HCT116 (cell line): Measurements from ENCODE around the gene OLIG3. TPM values are rescaled to one million over a fixed set of nuclear protein-coding genes. Genes with fewer than 3 reads are reported as not detected.

Experiments used
- ATAC-seq: fragments of 200-7000 bp; cut with Tn5 transposase; 2 replicates; pipeline ENCODE4 v1.9.1; 2020; ENCODE audit warnings: mild to moderate bottlenecking, moderate library complexity
- BruUV-seq: library from RNA; stranded (reverse); fragments of 400-500 nt; replicated peaks from 2 replicates; lab custom pipeline; 2021; lab: Mats Ljungman, UMichigan
- CTCF ChIA-PET: fragments of 300-600 bp; sonication (Branson Sonifier 250); formaldehyde crosslinking; loops from one replicate; lab custom pipeline; 2021; ENCODE audit warnings: antibody characterized with exemption; lab: Charles Lee
- POLR2A ChIA-PET: fragments of 300-600, 350-600 bp; sonication (Branson Sonifier 250); formaldehyde crosslinking; loops from one replicate; lab custom pipeline; 2021; ENCODE audit warnings: antibody characterized with exemption; lab: Charles Lee
- RAD21 ChIA-PET, 2 experiments: fragments of 300-600 bp; sonication (Branson Sonifier 250); formaldehyde crosslinking; loops; one replicate each; lab custom pipeline; 2023; ENCODE audit warnings: low total read pairs in 2 of 2; ENCODE audit not compliant: uncharacterized antibody in 2 of 2, unreplicated experiment in 2 of 2, low non-redundant PET in 1 of 2; lab: Charles Lee
- DNase-seq: peaks from one replicate; pipeline ENCODE4 v3.0.0-alpha.2; 2010; ENCODE audit warnings: low read depth, low spot score
- H2AFZ ChIP-seq: fragments of 200-600 bp; shearing (Covaris generic), sonication (generic); 2 replicates; pipeline ENCODE4 v1.6.1; 2017; ENCODE audit warnings: low read depth, mixed run types, mixed read lengths, antibody characterized with exemption, low read length; ENCODE audit not compliant: poor library complexity, severe bottlenecking
- H3K27ac ChIP-seq: 2 replicates; pipeline ENCODE4 v1.5.1; 2012; ENCODE audit warnings: low read depth, low read length
- H3K27me3 ChIP-seq: fragments of 200-600 bp; sonication (generic); 2 replicates; pipeline ENCODE4 v1.6.1; 2016; ENCODE audit warnings: mixed run types, low read length, mixed read lengths; ENCODE audit not compliant: insufficient read depth
- H3K36me3 ChIP-seq, 2 experiments: fragments of 200-500 bp in 1 of 2; fragments of 200-600 bp in 1 of 2; sonication (Bioruptor generic) in 1 of 2; sonication (generic) in 1 of 2; 2 replicates each; pipeline versions ENCODE4 v1.5.1 to v1.6.1; 2014 to 2016; ENCODE audit warnings: low read length in 2 of 2, inconsistent platforms in 1 of 2, mixed read lengths in 1 of 2, mixed run types in 1 of 2; ENCODE audit not compliant: insufficient read depth in 2 of 2, control insufficient read depth in 1 of 2
- H3K4me1 ChIP-seq, 2 experiments: fragments of 200-600 bp in 1 of 2; sonication (generic) in 1 of 2; 2 replicates each; pipeline versions ENCODE4 v1.5.1 to v1.6.1; 2012 to 2017; ENCODE audit warnings: low read length in 2 of 2, inconsistent platforms in 1 of 2, mild to moderate bottlenecking in 1 of 2, mixed read lengths in 1 of 2, mixed run types in 1 of 2, moderate library complexity in 1 of 2; ENCODE audit not compliant: insufficient read depth in 2 of 2, control insufficient read depth in 1 of 2
- H3K4me2 ChIP-seq: fragments of 200-600 bp; sonication (generic); 2 replicates; pipeline ENCODE4 v1.6.1; 2017; ENCODE audit warnings: mixed run types, low read length, mixed read lengths
- H3K4me3 ChIP-seq, 2 experiments: fragments of 200-600 bp in 1 of 2; sonication (generic) in 1 of 2; replicated peaks in 1 of 2; 2 replicates each; pipeline ENCODE4 v1.5.1; 2011 to 2016; ENCODE audit warnings: low read length in 2 of 2, control low read depth in 1 of 2, low read depth in 1 of 2, mild to moderate bottlenecking in 1 of 2, mixed read lengths in 1 of 2, mixed run types in 1 of 2
- H3K79me2 ChIP-seq: fragments of 200-600 bp; sonication (generic); 2 replicates; pipeline ENCODE4 v1.6.1; 2017; ENCODE audit warnings: mild to moderate bottlenecking, mixed run types, low read length, moderate library complexity, mixed read lengths; ENCODE audit not compliant: insufficient read depth
- H3K9ac ChIP-seq: fragments of 200-600 bp; sonication (generic); 2 replicates; pipeline ENCODE4 v1.6.1; 2016; ENCODE audit warnings: low read length, mixed read lengths
- H3K9me2 ChIP-seq: fragments of 200-600 bp; sonication (generic), shearing (Covaris generic); 2 replicates; pipeline ENCODE4 v1.6.1; 2017; ENCODE audit warnings: mixed run types, mild to moderate bottlenecking, moderate library complexity; ENCODE audit not compliant: insufficient read depth
- H3K9me3 ChIP-seq, 2 experiments: fragments of 200-500 bp in 1 of 2; fragments of 200-600 bp in 1 of 2; sonication (Bioruptor generic) in 1 of 2; sonication (generic) in 1 of 2; 2 replicates each; pipeline ENCODE4 v1.6.1; 2014 to 2017; ENCODE audit warnings: low read length in 2 of 2, mixed read lengths in 2 of 2, inconsistent platforms in 1 of 2, low read depth in 1 of 2, mild to moderate bottlenecking in 1 of 2, mixed run types in 1 of 2, moderate library complexity in 1 of 2; ENCODE audit not compliant: control insufficient read depth in 1 of 2, insufficient read depth in 1 of 2
- H4K20me1 ChIP-seq: fragments of 200-600 bp; sonication (generic), shearing (Covaris generic); 2 replicates; pipeline ENCODE4 v1.6.1; 2017; ENCODE audit warnings: mixed run types, mild to moderate bottlenecking, moderate library complexity; ENCODE audit not compliant: insufficient read depth
- CBX3 ChIP-seq: IDR thresholded peaks from 2 replicates; pipeline ENCODE4 v1.6.1; 2012; ENCODE audit warnings: low read depth
- EGR1 ChIP-seq: IDR thresholded peaks from 2 replicates; pipeline ENCODE4 v1.6.1; 2012; ENCODE audit warnings: low read depth
- ELF1 ChIP-seq: IDR thresholded peaks from 2 replicates; pipeline ENCODE4 v1.6.1; 2012; ENCODE audit warnings: low read depth, borderline replicate concordance
- EZH2 ChIP-seq: fragments of 200-600 bp; sonication (generic); IDR thresholded peaks from 2 replicates; pipeline ENCODE4 v1.6.1; 2017; ENCODE audit warnings: antibody characterized with exemption, mixed run types
- JUND ChIP-seq: IDR thresholded peaks from 2 replicates; pipeline ENCODE4 v1.6.1; 2012
- RAD21 ChIP-seq: IDR thresholded peaks from 2 replicates; pipeline ENCODE4 v1.6.1; 2012; ENCODE audit warnings: low read depth, mild to moderate bottlenecking
- SP1 ChIP-seq: IDR thresholded peaks from 2 replicates; pipeline ENCODE4 v1.6.1; 2012; ENCODE audit warnings: low read depth
- TCF7L2 ChIP-seq: IDR thresholded peaks from 2 replicates; pipeline ENCODE4 v1.7.0; 2011; ENCODE audit warnings: borderline replicate concordance, inconsistent platforms; ENCODE audit not compliant: insufficient read depth, insufficient read length; ENCODE audit errors: extremely low read depth
- YY1 ChIP-seq: IDR thresholded peaks from 2 replicates; pipeline ENCODE4 v1.6.1; 2011; ENCODE audit warnings: low read length, low read depth, moderate library complexity, mild to moderate bottlenecking; ENCODE audit not compliant: insufficient replicate concordance; ENCODE audit errors: extremely low read depth
- intact Hi-C: fragments of 100-400 bp; cut with micrococcal nuclease; formaldehyde crosslinking; loops from 2 replicates; pipeline ENCODE4 v1.10.0; 2022
- total RNA-seq: library from RNA; stranded (reverse); gene quantifications from one replicate; pipeline ENCODE4 v1.2.1, GENCODE V29; 2021; ENCODE audit not compliant: unreplicated experiment
- TF ChIP-seq, protein P1 (sequence below): IDR thresholded peaks from 2 replicates; pipeline ENCODE4 v1.6.1; 2012; ENCODE audit warnings: low read depth
- TF ChIP-seq, protein P2 (sequence below): IDR thresholded peaks from 2 replicates; pipeline ENCODE4 v1.6.1; 2012
- TF ChIP-seq, protein P3 (sequence below): IDR thresholded peaks from 2 replicates; pipeline ENCODE4 v1.6.1; 2012
- TF ChIP-seq, protein P4 (sequence below), 3 experiments: fragments of 200-600 bp in 1 of 3; sonication (generic) in 1 of 3; IDR thresholded peaks in 2 of 3; conservative IDR thresholded peaks in 1 of 3; 2 replicates each; pipeline ENCODE4 v1.5.1; 2012 to 2017; ENCODE audit warnings: low read depth in 2 of 3, low read length in 2 of 3, antibody characterized with exemption in 1 of 3, borderline replicate concordance in 1 of 3, control low read depth in 1 of 3, mild to moderate bottlenecking in 1 of 3, mixed read lengths in 1 of 3, mixed run types in 1 of 3, moderate library complexity in 1 of 3; ENCODE audit not compliant: insufficient read depth in 1 of 3

Gene OLIG3
- total RNA-seq, 1 experiment from 2014 or later = not detected

DNA sequence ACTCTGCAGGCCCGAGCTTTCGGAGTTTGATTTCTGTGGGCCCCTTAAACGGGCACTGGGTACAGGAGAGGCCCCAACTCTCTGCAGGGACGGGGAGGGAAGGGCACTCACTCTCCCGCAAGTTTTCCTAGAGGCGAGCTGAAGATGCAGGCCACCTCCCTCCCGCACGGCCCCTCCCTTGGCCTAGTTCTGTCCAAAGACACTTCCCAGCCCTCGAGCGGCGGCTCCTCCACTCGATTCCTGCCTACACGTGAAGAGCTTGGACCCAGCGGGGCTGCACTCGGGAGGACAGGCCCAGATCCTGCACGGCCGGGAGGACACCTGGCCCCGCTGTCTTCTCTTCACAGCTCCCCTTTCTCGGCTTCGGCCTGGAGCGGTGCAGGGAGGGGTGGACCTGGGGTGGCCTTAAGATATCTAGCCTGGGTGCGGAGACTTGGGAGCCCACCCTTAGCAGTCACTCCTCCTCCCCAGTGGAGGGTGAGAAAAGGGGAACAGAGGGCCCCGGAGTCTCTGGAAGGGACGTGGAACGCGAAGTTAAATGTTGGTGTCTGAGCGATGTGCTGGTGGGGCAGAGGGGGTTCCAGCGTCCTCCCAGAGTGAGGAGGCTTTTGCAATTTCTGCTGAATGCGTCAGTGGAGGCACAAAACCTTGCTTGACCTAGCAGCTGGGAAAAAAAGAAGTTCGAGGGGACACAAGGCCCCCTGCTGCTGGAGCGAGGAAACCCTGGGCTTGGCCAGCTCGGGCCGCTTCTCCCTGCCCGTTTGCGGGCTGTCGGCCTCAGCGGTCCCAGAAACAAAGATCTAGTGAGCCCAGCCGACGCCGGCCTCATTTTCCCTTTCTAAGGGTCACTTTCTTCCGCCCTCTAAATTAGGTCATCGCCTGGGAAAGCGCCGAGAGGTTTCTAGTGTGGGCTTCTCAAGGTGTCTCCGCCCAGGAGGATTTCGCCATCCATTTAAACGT is 4.9 kb downstream of the OLIG3 start (continued):
- TF ChIP-seq, protein P1, sequence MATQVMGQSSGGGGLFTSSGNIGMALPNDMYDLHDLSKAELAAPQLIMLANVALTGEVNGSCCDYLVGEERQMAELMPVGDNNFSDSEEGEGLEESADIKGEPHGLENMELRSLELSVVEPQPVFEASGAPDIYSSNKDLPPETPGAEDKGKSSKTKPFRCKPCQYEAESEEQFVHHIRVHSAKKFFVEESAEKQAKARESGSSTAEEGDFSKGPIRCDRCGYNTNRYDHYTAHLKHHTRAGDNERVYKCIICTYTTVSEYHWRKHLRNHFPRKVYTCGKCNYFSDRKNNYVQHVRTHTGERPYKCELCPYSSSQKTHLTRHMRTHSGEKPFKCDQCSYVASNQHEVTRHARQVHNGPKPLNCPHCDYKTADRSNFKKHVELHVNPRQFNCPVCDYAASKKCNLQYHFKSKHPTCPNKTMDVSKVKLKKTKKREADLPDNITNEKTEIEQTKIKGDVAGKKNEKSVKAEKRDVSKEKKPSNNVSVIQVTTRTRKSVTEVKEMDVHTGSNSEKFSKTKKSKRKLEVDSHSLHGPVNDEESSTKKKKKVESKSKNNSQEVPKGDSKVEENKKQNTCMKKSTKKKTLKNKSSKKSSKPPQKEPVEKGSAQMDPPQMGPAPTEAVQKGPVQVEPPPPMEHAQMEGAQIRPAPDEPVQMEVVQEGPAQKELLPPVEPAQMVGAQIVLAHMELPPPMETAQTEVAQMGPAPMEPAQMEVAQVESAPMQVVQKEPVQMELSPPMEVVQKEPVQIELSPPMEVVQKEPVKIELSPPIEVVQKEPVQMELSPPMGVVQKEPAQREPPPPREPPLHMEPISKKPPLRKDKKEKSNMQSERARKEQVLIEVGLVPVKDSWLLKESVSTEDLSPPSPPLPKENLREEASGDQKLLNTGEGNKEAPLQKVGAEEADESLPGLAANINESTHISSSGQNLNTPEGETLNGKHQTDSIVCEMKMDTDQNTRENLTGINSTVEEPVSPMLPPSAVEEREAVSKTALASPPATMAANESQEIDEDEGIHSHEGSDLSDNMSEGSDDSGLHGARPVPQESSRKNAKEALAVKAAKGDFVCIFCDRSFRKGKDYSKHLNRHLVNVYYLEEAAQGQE = no peak
- no peak for TF ChIP-seq EZH2
- no peak for TF ChIP-seq RAD21
- TF ChIP-seq, protein P2, sequence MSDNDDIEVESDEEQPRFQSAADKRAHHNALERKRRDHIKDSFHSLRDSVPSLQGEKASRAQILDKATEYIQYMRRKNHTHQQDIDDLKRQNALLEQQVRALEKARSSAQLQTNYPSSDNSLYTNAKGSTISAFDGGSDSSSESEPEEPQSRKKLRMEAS = no peak

DNA sequence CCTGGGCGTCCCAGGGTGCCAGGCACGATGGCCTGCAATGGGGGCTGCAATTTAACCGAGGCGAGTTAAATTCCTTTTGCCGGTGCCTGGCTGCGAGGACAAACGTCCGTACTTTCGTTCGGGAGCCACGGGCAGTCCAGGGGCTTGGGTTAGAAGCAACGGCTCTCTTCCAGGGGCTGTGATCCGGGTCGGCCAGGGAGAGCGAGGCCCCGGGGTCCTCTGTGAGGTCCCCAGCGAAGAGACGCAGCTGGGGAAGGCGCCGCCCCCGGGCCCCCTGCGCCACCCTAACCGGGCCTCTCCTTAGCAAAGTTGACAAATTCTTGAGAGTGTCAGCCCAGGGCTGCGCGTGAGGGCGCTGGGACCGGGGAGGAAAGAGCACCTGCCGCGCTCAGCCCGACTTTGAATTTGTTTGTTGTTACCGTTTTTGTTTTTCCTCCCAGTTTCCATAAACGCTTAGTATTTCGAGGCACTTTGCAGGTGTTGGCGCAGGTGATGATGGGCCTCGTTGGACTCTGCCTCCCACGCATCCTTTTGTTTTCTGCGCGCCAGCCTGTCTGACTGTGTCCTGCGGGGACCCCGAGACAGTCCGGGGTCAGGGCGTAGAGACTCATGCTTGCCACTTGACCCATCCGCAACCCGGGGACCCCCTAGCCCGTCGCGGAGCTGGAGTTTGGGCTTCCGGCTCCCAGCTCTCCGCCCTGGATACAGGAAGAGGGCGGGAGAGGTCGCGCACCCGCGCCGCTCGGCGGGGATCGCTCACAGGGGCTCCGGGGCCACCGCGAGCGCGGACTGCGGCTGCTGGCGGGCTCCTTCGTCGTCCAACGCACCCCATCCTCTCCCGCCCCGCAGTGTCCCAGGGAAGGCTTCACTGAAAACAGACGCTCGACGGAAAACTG is 5.8 kb downstream of the OLIG3 start:
- POLR2A ChIA-PET = no interaction called here
- H3K79me2 ChIP-seq = no peaks in the 10 kb centered on the region
- H3K4me1 ChIP-seq = no peaks in the 10 kb centered on the region
- H3K4me2 ChIP-seq = no peak overlapping the region
- H3K36me3 ChIP-seq = no peaks in the 10 kb centered on the region
- no peak overlapping the region for H3K9ac ChIP-seq
- BruUV-seq = no TSS peak
- H2AFZ ChIP-seq = no peak overlapping the region
- peaks cover 10% of the 10 kb centered on the region; the same call in 1 of the 2 replicates for H3K27me3 ChIP-seq
- CTCF ChIA-PET = no interaction called here
- no peaks in the 10 kb centered on the region for H3K9me3 ChIP-seq
- intact Hi-C loops = no loop called here
- no peak overlapping the region for H3K27ac ChIP-seq
- ATAC-seq = no peak
- no peak overlapping the region for H3K4me3 ChIP-seq
- RAD21 ChIA-PET = no interaction called here
- DNase-seq = no peak
- no peaks in the 10 kb centered on the region for H4K20me1 ChIP-seq
- H3K9me2 ChIP-seq = no peaks in the 10 kb centered on the region
- no peak for TF ChIP-seq EGR1
- TF ChIP-seq SP1 = no peak
- TF ChIP-seq JUND = no peak
- no peak for TF ChIP-seq CBX3
- TF ChIP-seq, protein P3, sequence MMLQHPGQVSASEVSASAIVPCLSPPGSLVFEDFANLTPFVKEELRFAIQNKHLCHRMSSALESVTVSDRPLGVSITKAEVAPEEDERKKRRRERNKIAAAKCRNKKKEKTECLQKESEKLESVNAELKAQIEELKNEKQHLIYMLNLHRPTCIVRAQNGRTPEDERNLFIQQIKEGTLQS = no peak
- TF ChIP-seq, protein P4, sequence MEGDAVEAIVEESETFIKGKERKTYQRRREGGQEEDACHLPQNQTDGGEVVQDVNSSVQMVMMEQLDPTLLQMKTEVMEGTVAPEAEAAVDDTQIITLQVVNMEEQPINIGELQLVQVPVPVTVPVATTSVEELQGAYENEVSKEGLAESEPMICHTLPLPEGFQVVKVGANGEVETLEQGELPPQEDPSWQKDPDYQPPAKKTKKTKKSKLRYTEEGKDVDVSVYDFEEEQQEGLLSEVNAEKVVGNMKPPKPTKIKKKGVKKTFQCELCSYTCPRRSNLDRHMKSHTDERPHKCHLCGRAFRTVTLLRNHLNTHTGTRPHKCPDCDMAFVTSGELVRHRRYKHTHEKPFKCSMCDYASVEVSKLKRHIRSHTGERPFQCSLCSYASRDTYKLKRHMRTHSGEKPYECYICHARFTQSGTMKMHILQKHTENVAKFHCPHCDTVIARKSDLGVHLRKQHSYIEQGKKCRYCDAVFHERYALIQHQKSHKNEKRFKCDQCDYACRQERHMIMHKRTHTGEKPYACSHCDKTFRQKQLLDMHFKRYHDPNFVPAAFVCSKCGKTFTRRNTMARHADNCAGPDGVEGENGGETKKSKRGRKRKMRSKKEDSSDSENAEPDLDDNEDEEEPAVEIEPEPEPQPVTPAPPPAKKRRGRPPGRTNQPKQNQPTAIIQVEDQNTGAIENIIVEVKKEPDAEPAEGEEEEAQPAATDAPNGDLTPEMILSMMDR (IDR thresholded peaks at IDR 0.05 in 2 of 3, conservative IDR thresholded peaks at IDR 0.05 in 1 of 3; ENCODE audit: borderline replicate concordance in 1 of 3, insufficient read depth in 1 of 3, low read depth in 2 of 3, low read length in 2 of 3) = no peak
- TF ChIP-seq TCF7L2 = no peak
- no peak for TF ChIP-seq EZH2
- TF ChIP-seq, protein P2 = no peak
- no peak for TF ChIP-seq RAD21
- TF ChIP-seq YY1 = no peak
- TF ChIP-seq ELF1 = no peak
